Measurements from ENCODE around the gene RAPGEF2. TPM values are rescaled to one million over a fixed set of nuclear protein-coding genes. Genes with fewer than 3 reads are reported as not detected.

RAPGEF2 gene
- total and polyA plus RNA-seq, 2 experiments from 2014 or later: 8.4 to 79.3 TPM

DNA sequence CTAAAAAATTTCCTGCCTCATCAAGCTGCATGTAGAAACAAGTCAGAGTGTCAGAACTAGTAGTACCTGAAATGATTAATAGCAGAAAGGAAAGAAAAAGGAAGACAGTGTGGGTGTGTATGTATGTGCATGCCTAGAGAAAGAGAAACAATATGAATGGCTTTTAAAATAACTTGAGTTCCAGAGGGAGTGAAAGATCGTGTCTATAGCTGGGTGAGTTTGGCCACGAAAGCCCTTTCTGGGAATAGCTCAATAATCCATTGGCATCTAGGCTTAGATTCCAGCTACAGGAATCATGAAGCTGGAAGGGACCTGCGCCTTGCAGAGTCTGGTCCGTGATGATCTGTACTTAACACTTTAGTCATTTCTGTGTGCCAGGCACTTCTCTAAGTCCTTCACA lies 195.6 kb downstream of the RAPGEF2 start:
- Histone ChIP-seq H4K20me1 (ENCODE audit: insufficient read depth, poor library complexity, severe bottlenecking) (no peaks in the 10 kb centered on the region), H3K4me2 (no peak overlapping the region), H3K79me2 (peaks cover 7% of the 10 kb centered on the region), H3K27me3 (no peaks in the 10 kb centered on the region), H3K4me1 (ENCODE audit: insufficient read depth) (no peaks in the 10 kb centered on the region), H3K9me2 (replicated peaks; ENCODE audit: insufficient read depth) (no peaks in the 10 kb centered on the region), H2AFZ (no peak overlapping the region), H3K4me3 (no peak overlapping the region), H3K27ac (no peak overlapping the region), H3K9me3 (ENCODE audit: low read depth) (no peaks in the 10 kb centered on the region), H3K36me3 (replicated peaks; ENCODE audit: insufficient read depth, low read depth) (no peaks in the 10 kb centered on the region)
- no peak for DNase-seq (ENCODE audit: low spot score)
- WGBS (ENCODE audit: low lambda C conversion rate, missing lambda C conversion rate): 63% methylated on average over 4 of the region's 4 CpGs
- TF ChIP-seq, protein P1, sequence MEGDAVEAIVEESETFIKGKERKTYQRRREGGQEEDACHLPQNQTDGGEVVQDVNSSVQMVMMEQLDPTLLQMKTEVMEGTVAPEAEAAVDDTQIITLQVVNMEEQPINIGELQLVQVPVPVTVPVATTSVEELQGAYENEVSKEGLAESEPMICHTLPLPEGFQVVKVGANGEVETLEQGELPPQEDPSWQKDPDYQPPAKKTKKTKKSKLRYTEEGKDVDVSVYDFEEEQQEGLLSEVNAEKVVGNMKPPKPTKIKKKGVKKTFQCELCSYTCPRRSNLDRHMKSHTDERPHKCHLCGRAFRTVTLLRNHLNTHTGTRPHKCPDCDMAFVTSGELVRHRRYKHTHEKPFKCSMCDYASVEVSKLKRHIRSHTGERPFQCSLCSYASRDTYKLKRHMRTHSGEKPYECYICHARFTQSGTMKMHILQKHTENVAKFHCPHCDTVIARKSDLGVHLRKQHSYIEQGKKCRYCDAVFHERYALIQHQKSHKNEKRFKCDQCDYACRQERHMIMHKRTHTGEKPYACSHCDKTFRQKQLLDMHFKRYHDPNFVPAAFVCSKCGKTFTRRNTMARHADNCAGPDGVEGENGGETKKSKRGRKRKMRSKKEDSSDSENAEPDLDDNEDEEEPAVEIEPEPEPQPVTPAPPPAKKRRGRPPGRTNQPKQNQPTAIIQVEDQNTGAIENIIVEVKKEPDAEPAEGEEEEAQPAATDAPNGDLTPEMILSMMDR (IDR thresholded peaks at IDR 0.05; ENCODE audit: poor library complexity): no peak
- no peak for TF ChIP-seq EZH2phosphoT487 (IDR thresholded peaks at IDR 0.05; ENCODE audit: low read depth, severe bottlenecking, unreplicated experiment)
- no peak for TF ChIP-seq EZH2 (IDR thresholded peaks at IDR 0.05; ENCODE audit: borderline replicate concordance)

DNA sequence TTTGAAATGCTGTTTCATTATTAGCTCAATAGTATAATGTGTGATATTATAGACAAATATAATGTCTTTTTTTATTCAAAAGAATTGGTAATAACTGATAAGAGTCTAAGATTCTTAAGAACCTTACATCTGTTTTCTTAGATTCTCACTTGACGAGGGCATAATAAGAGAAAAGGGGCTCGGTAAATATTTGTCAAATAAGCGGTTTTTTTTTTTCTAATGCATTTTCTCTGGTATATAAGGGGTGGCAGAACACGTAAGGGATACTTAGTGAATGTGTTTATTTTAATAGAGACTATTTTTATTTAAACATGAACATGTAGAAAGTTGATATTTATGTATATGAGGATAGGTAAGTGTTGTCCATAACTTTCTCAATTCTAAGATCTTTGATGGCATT lies 200.6 kb downstream of the RAPGEF2 start:
- H3K4me3 ChIP-seq: no peak overlapping the region
- H3K4me1 ChIP-seq (ENCODE audit: insufficient read depth): no peaks in the 10 kb centered on the region
- WGBS (ENCODE audit: low lambda C conversion rate, missing lambda C conversion rate): 90% methylated on average over 4 of the region's 4 CpGs
- H3K4me2 ChIP-seq: no peak overlapping the region
- H3K27ac ChIP-seq: no peak overlapping the region
- H3K79me2 ChIP-seq: peaks cover 10% of the 10 kb centered on the region
- no peaks in the 10 kb centered on the region for H3K27me3 ChIP-seq
- no peak overlapping the region for H2AFZ ChIP-seq
- H3K9me3 ChIP-seq (ENCODE audit: low read depth): no peaks in the 10 kb centered on the region
- DNase-seq (ENCODE audit: low spot score): no peak
- no peaks in the 10 kb centered on the region for H3K36me3 ChIP-seq (replicated peaks; ENCODE audit: insufficient read depth, low read depth)
- TF ChIP-seq EZH2 (IDR thresholded peaks at IDR 0.05; ENCODE audit: borderline replicate concordance): no peak
- no peaks in the 10 kb centered on the region for H4K20me1 ChIP-seq (ENCODE audit: insufficient read depth, poor library complexity, severe bottlenecking)
- no peaks in the 10 kb centered on the region for H3K9me2 ChIP-seq (replicated peaks; ENCODE audit: insufficient read depth)

DNA sequence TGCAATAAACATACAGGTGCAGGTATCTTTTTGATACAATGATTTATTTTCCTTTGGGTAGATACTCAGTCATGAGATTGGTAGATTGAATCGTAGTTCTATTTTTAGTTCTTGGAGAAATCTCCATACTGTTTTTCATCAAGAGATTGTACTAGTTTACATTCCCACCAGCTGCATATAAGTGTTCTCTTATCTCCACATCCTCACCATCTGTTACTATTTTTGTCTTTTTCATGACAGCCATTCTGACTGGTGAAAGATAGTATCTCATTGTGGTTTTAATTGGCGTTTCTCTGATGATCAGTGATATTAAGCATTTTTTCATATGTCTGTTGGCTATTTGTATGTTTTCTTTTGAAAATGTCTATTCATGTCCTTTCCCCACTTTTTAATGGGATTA lies 202.2 kb downstream of the RAPGEF2 start:
- H3K4me1 ChIP-seq (ENCODE audit: insufficient read depth): no peaks in the 10 kb centered on the region
- no peaks in the 10 kb centered on the region for H3K9me2 ChIP-seq (replicated peaks; ENCODE audit: insufficient read depth)
- TF ChIP-seq, protein P1 (IDR thresholded peaks at IDR 0.05; ENCODE audit: poor library complexity): no peak
- TF ChIP-seq EZH2 (IDR thresholded peaks at IDR 0.05; ENCODE audit: borderline replicate concordance) (no peak), EZH2phosphoT487 (IDR thresholded peaks at IDR 0.05; ENCODE audit: low read depth, severe bottlenecking, unreplicated experiment) (no peak)
- H3K36me3 ChIP-seq (replicated peaks; ENCODE audit: insufficient read depth, low read depth): no peaks in the 10 kb centered on the region
- no peak overlapping the region for H2AFZ ChIP-seq
- H3K27me3 ChIP-seq: no peaks in the 10 kb centered on the region
- no peak for DNase-seq (ENCODE audit: low spot score)
- H3K27ac ChIP-seq: no peak overlapping the region
- no peak overlapping the region for H3K4me2 ChIP-seq
- H3K4me3 ChIP-seq: no peak overlapping the region
- 94% methylated on average over 2 of the region's 2 CpGs for WGBS (ENCODE audit: low lambda C conversion rate, missing lambda C conversion rate)
- H3K9me3 ChIP-seq (ENCODE audit: low read depth): no peaks in the 10 kb centered on the region
- no peaks in the 10 kb centered on the region for H4K20me1 ChIP-seq (ENCODE audit: insufficient read depth, poor library complexity, severe bottlenecking)
- H3K79me2 ChIP-seq: peaks cover 10% of the 10 kb centered on the region

GRCh38 chr4:159307929-159308328 lies 205.1 kb downstream of the RAPGEF2 start:
- Histone ChIP-seq H3K36me3 (replicated peaks; ENCODE audit: insufficient read depth, low read depth) (no peaks in the 10 kb centered on the region), H3K4me3 (no peak overlapping the region), H3K4me1 (ENCODE audit: insufficient read depth) (no peaks in the 10 kb centered on the region), H3K27me3 (no peaks in the 10 kb centered on the region), H3K27ac (no peak overlapping the region), H3K4me2 (no peak overlapping the region), H4K20me1 (ENCODE audit: insufficient read depth, poor library complexity, severe bottlenecking) (no peaks in the 10 kb centered on the region), H2AFZ (no peak overlapping the region), H3K9me2 (replicated peaks; ENCODE audit: insufficient read depth) (no peaks in the 10 kb centered on the region), H3K9me3 (ENCODE audit: low read depth) (no peaks in the 10 kb centered on the region), H3K79me2 (peaks cover 13% of the 10 kb centered on the region)
- TF ChIP-seq, protein P1 (IDR thresholded peaks at IDR 0.05; ENCODE audit: poor library complexity): no peak
- TF ChIP-seq EZH2 (IDR thresholded peaks at IDR 0.05; ENCODE audit: borderline replicate concordance) (no peak), EZH2phosphoT487 (IDR thresholded peaks at IDR 0.05; ENCODE audit: low read depth, severe bottlenecking, unreplicated experiment) (no peak)
- WGBS (ENCODE audit: low lambda C conversion rate, missing lambda C conversion rate): 97% methylated on average over 2 of the region's 2 CpGs
- no peak for DNase-seq (ENCODE audit: low spot score)

Data from hepatocyte (in vitro differentiated cells).